ENCODE data around the gene TMC7. TPM values are rescaled to one million over a fixed set of nuclear protein-coding genes. Genes with fewer than 3 reads are reported as not detected.

TMC7 gene
- total RNA-seq, 1 donor from 2014 or later: 1.6 TPM

GRCh38 chr16:19095654-19096053, 111.9 kb downstream of the TMC7 start:
- no peak overlapping the region for H3K4me3 Mint-ChIP-seq
- DNase-seq (ENCODE audit: low spot score in 2 of 2, unreplicated experiment in 2 of 2): no peak
- no peaks in the 10 kb centered on the region for H3K4me1 Mint-ChIP-seq
- TF ChIP-seq CTCF (IDR thresholded peaks at IDR 0.05; ENCODE audit: unreplicated experiment): no peak
- no peaks in the 10 kb centered on the region for H3K27me3 Mint-ChIP-seq (ENCODE audit: low read depth)
- no peaks in the 10 kb centered on the region for H3K36me3 Mint-ChIP-seq
- no peak overlapping the region for H3K27ac Mint-ChIP-seq
- peaks cover 24% of the 10 kb centered on the region for H3K9me3 Mint-ChIP-seq

- Mint-ChIP-seq H3K4me3 (no peak overlapping the region), H3K4me1 (no peaks in the 10 kb centered on the region), H3K27ac (no peak overlapping the region), H3K36me3 (no peaks in the 10 kb centered on the region), H3K9me3 (peaks cover 16% of the 10 kb centered on the region), H3K27me3 (ENCODE audit: low read depth) (no peaks in the 10 kb centered on the region)
- TF ChIP-seq CTCF (IDR thresholded peaks at IDR 0.05; ENCODE audit: unreplicated experiment): no peak
- DNase-seq (ENCODE audit: low spot score in 2 of 2, unreplicated experiment in 2 of 2): no peak
Measured at GRCh38 chr16:19098173-19098572, 114.4 kb downstream of the TMC7 start.

GRCh38 chr16:19102187-19102872, 118.6 kb downstream of the TMC7 start:
- no peak for TF ChIP-seq CTCF (IDR thresholded peaks at IDR 0.05; ENCODE audit: unreplicated experiment)
- no peak for DNase-seq (ENCODE audit: low spot score in 2 of 2, unreplicated experiment in 2 of 2)
- Mint-ChIP-seq H3K4me3 (no peak overlapping the region), H3K27me3 (ENCODE audit: low read depth) (no peaks in the 10 kb centered on the region), H3K36me3 (no peaks in the 10 kb centered on the region), H3K4me1 (peaks cover 8% of the 10 kb centered on the region), H3K27ac (no peak overlapping the region), H3K9me3 (peaks cover 13% of the 10 kb centered on the region)

- no peaks in the 10 kb centered on the region for H3K27me3 Mint-ChIP-seq (ENCODE audit: low read depth)
- H3K4me1 Mint-ChIP-seq: peaks cover 8% of the 10 kb centered on the region
- TF ChIP-seq CTCF (IDR thresholded peaks at IDR 0.05; ENCODE audit: unreplicated experiment): no peak
- H3K36me3 Mint-ChIP-seq: no peaks in the 10 kb centered on the region
- no peak overlapping the region for H3K4me3 Mint-ChIP-seq
- no peak for DNase-seq (ENCODE audit: low spot score in 2 of 2, unreplicated experiment in 2 of 2)
- H3K27ac Mint-ChIP-seq: no peak overlapping the region
- peaks cover 5% of the 10 kb centered on the region for H3K9me3 Mint-ChIP-seq
Measured at GRCh38 chr16:19104607-19105006, 120.9 kb downstream of the TMC7 start.

- no peak overlapping the region for H3K4me3 Mint-ChIP-seq
- no peaks in the 10 kb centered on the region for H3K36me3 Mint-ChIP-seq
- peaks cover under 1% of the 10 kb centered on the region for H3K9me3 Mint-ChIP-seq
- no peak for DNase-seq (ENCODE audit: low spot score in 2 of 2, unreplicated experiment in 2 of 2)
- no peaks in the 10 kb centered on the region for H3K27me3 Mint-ChIP-seq (ENCODE audit: low read depth)
- no peak for TF ChIP-seq CTCF (IDR thresholded peaks at IDR 0.05; ENCODE audit: unreplicated experiment)
- H3K4me1 Mint-ChIP-seq: peaks cover 8% of the 10 kb centered on the region
- no peak overlapping the region for H3K27ac Mint-ChIP-seq
Measured at GRCh38 chr16:19105131-19105530, 121.4 kb downstream of the TMC7 start.
